HCT116 (cell line): Measurements from ENCODE around the gene MPZL2. TPM values are rescaled to one million over a fixed set of nuclear protein-coding genes. Genes with fewer than 3 reads are reported as not detected.

Experiments
- ATAC-seq: fragments of 200-7000 bp; cut with Tn5 transposase; 2 replicates; pipeline ENCODE4 v1.9.1; 2020; ENCODE audit warnings: mild to moderate bottlenecking, moderate library complexity
- BruUV-seq: library from RNA; stranded (reverse); fragments of 400-500 nt; replicated peaks from 2 replicates; lab custom pipeline; 2021; lab: Mats Ljungman, UMichigan
- CTCF ChIA-PET: fragments of 300-600 bp; sonication (Branson Sonifier 250); formaldehyde crosslinking; loops from one replicate; lab custom pipeline; 2021; ENCODE audit warnings: antibody characterized with exemption; lab: Charles Lee
- POLR2A ChIA-PET: fragments of 300-600, 350-600 bp; sonication (Branson Sonifier 250); formaldehyde crosslinking; loops from one replicate; lab custom pipeline; 2021; ENCODE audit warnings: antibody characterized with exemption; lab: Charles Lee
- RAD21 ChIA-PET, 2 experiments: fragments of 300-600 bp; sonication (Branson Sonifier 250); formaldehyde crosslinking; loops; one replicate each; lab custom pipeline; 2023; ENCODE audit warnings: low total read pairs in 2 of 2; ENCODE audit not compliant: uncharacterized antibody in 2 of 2, unreplicated experiment in 2 of 2, low non-redundant PET in 1 of 2; lab: Charles Lee
- DNase-seq: peaks from one replicate; pipeline ENCODE4 v3.0.0-alpha.2; 2010; ENCODE audit warnings: low read depth, low spot score
- H2AFZ ChIP-seq: fragments of 200-600 bp; shearing (Covaris generic), sonication (generic); 2 replicates; pipeline ENCODE4 v1.6.1; 2017; ENCODE audit warnings: low read depth, mixed run types, mixed read lengths, antibody characterized with exemption, low read length; ENCODE audit not compliant: poor library complexity, severe bottlenecking
- H3K27ac ChIP-seq: 2 replicates; pipeline ENCODE4 v1.5.1; 2012; ENCODE audit warnings: low read depth, low read length
- H3K27me3 ChIP-seq: fragments of 200-600 bp; sonication (generic); 2 replicates; pipeline ENCODE4 v1.6.1; 2016; ENCODE audit warnings: mixed run types, low read length, mixed read lengths; ENCODE audit not compliant: insufficient read depth
- H3K36me3 ChIP-seq, 2 experiments: fragments of 200-500 bp in 1 of 2; fragments of 200-600 bp in 1 of 2; sonication (Bioruptor generic) in 1 of 2; sonication (generic) in 1 of 2; 2 replicates each; pipeline versions ENCODE4 v1.5.1 to v1.6.1; 2014 to 2016; ENCODE audit warnings: low read length in 2 of 2, inconsistent platforms in 1 of 2, mixed read lengths in 1 of 2, mixed run types in 1 of 2; ENCODE audit not compliant: insufficient read depth in 2 of 2, control insufficient read depth in 1 of 2
- H3K4me1 ChIP-seq, 2 experiments: fragments of 200-600 bp in 1 of 2; sonication (generic) in 1 of 2; 2 replicates each; pipeline versions ENCODE4 v1.5.1 to v1.6.1; 2012 to 2017; ENCODE audit warnings: low read length in 2 of 2, inconsistent platforms in 1 of 2, mild to moderate bottlenecking in 1 of 2, mixed read lengths in 1 of 2, mixed run types in 1 of 2, moderate library complexity in 1 of 2; ENCODE audit not compliant: insufficient read depth in 2 of 2, control insufficient read depth in 1 of 2
- H3K4me2 ChIP-seq: fragments of 200-600 bp; sonication (generic); 2 replicates; pipeline ENCODE4 v1.6.1; 2017; ENCODE audit warnings: mixed run types, low read length, mixed read lengths
- H3K4me3 ChIP-seq, 2 experiments: fragments of 200-600 bp in 1 of 2; sonication (generic) in 1 of 2; replicated peaks in 1 of 2; 2 replicates each; pipeline ENCODE4 v1.5.1; 2011 to 2016; ENCODE audit warnings: low read length in 2 of 2, control low read depth in 1 of 2, low read depth in 1 of 2, mild to moderate bottlenecking in 1 of 2, mixed read lengths in 1 of 2, mixed run types in 1 of 2
- H3K79me2 ChIP-seq: fragments of 200-600 bp; sonication (generic); 2 replicates; pipeline ENCODE4 v1.6.1; 2017; ENCODE audit warnings: mild to moderate bottlenecking, mixed run types, low read length, moderate library complexity, mixed read lengths; ENCODE audit not compliant: insufficient read depth
- H3K9ac ChIP-seq: fragments of 200-600 bp; sonication (generic); 2 replicates; pipeline ENCODE4 v1.6.1; 2016; ENCODE audit warnings: low read length, mixed read lengths
- H3K9me2 ChIP-seq: fragments of 200-600 bp; sonication (generic), shearing (Covaris generic); 2 replicates; pipeline ENCODE4 v1.6.1; 2017; ENCODE audit warnings: mixed run types, mild to moderate bottlenecking, moderate library complexity; ENCODE audit not compliant: insufficient read depth
- H3K9me3 ChIP-seq, 2 experiments: fragments of 200-500 bp in 1 of 2; fragments of 200-600 bp in 1 of 2; sonication (Bioruptor generic) in 1 of 2; sonication (generic) in 1 of 2; 2 replicates each; pipeline ENCODE4 v1.6.1; 2014 to 2017; ENCODE audit warnings: low read length in 2 of 2, mixed read lengths in 2 of 2, inconsistent platforms in 1 of 2, low read depth in 1 of 2, mild to moderate bottlenecking in 1 of 2, mixed run types in 1 of 2, moderate library complexity in 1 of 2; ENCODE audit not compliant: control insufficient read depth in 1 of 2, insufficient read depth in 1 of 2
- H4K20me1 ChIP-seq: fragments of 200-600 bp; sonication (generic), shearing (Covaris generic); 2 replicates; pipeline ENCODE4 v1.6.1; 2017; ENCODE audit warnings: mixed run types, mild to moderate bottlenecking, moderate library complexity; ENCODE audit not compliant: insufficient read depth
- CBX3 ChIP-seq: IDR thresholded peaks from 2 replicates; pipeline ENCODE4 v1.6.1; 2012; ENCODE audit warnings: low read depth
- CEBPB ChIP-seq: IDR thresholded peaks from 2 replicates; pipeline ENCODE4 v1.6.1; 2012; ENCODE audit warnings: low read depth
- CTCF ChIP-seq, 3 experiments: fragments of 200-600 bp in 1 of 3; sonication (generic) in 1 of 3; IDR thresholded peaks in 2 of 3; conservative IDR thresholded peaks in 1 of 3; 2 replicates each; pipeline ENCODE4 v1.5.1; 2012 to 2017; ENCODE audit warnings: low read depth in 2 of 3, low read length in 2 of 3, antibody characterized with exemption in 1 of 3, borderline replicate concordance in 1 of 3, control low read depth in 1 of 3, mild to moderate bottlenecking in 1 of 3, mixed read lengths in 1 of 3, mixed run types in 1 of 3, moderate library complexity in 1 of 3; ENCODE audit not compliant: insufficient read depth in 1 of 3
- EGR1 ChIP-seq: IDR thresholded peaks from 2 replicates; pipeline ENCODE4 v1.6.1; 2012; ENCODE audit warnings: low read depth
- ELF1 ChIP-seq: IDR thresholded peaks from 2 replicates; pipeline ENCODE4 v1.6.1; 2012; ENCODE audit warnings: low read depth, borderline replicate concordance
- EZH2 ChIP-seq: fragments of 200-600 bp; sonication (generic); IDR thresholded peaks from 2 replicates; pipeline ENCODE4 v1.6.1; 2017; ENCODE audit warnings: antibody characterized with exemption, mixed run types
- FOSL1 ChIP-seq: IDR thresholded peaks from 2 replicates; pipeline ENCODE4 v1.6.1; 2012; ENCODE audit warnings: low read depth
- JUND ChIP-seq: IDR thresholded peaks from 2 replicates; pipeline ENCODE4 v1.6.1; 2012
- POLR2A ChIP-seq: IDR thresholded peaks from 2 replicates; pipeline ENCODE4 v1.7.0; 2011; ENCODE audit warnings: borderline replicate concordance; ENCODE audit not compliant: insufficient read depth, insufficient read length; ENCODE audit errors: extremely low read depth
- POLR2AphosphoS5 ChIP-seq: IDR thresholded peaks from 2 replicates; pipeline ENCODE4 v1.6.1; 2011; ENCODE audit warnings: mild to moderate bottlenecking, low read depth, low read length, moderate library complexity
- SIN3A ChIP-seq: IDR thresholded peaks from 2 replicates; pipeline ENCODE4 v1.6.1; 2012; ENCODE audit warnings: low read depth
- TCF7L2 ChIP-seq: IDR thresholded peaks from 2 replicates; pipeline ENCODE4 v1.7.0; 2011; ENCODE audit warnings: borderline replicate concordance, inconsistent platforms; ENCODE audit not compliant: insufficient read depth, insufficient read length; ENCODE audit errors: extremely low read depth
- YY1 ChIP-seq: IDR thresholded peaks from 2 replicates; pipeline ENCODE4 v1.6.1; 2011; ENCODE audit warnings: low read length, low read depth, moderate library complexity, mild to moderate bottlenecking; ENCODE audit not compliant: insufficient replicate concordance; ENCODE audit errors: extremely low read depth
- ZNF274 ChIP-seq: fragments of 200-500 bp; sonication (Bioruptor generic); IDR thresholded peaks from 2 replicates; pipeline ENCODE4 v1.6.1; 2014; ENCODE audit warnings: mild to moderate bottlenecking, low read depth, low read length, inconsistent platforms
- intact Hi-C: fragments of 100-400 bp; cut with micrococcal nuclease; formaldehyde crosslinking; loops from 2 replicates; pipeline ENCODE4 v1.10.0; 2022
- total RNA-seq: library from RNA; stranded (reverse); gene quantifications from one replicate; pipeline ENCODE4 v1.2.1, GENCODE V29; 2021; ENCODE audit not compliant: unreplicated experiment
- TF ChIP-seq, protein P1 (sequence below): IDR thresholded peaks from 2 replicates; pipeline ENCODE4 v1.6.1; 2012

MPZL2 gene
- total RNA-seq, 1 experiment from 2014 or later, result 16.8 TPM

GRCh38 chr11:118216621-118217481 lies 47.2 kb downstream of the MPZL2 start:
- no peaks in the 10 kb centered on the region for H3K36me3 ChIP-seq
- no peak overlapping the region for H3K4me2 ChIP-seq
- no peaks in the 10 kb centered on the region for H4K20me1 ChIP-seq
- ChIA-PET CTCF (interaction anchor here (1.8 kb wide), 1 partner anchor 18 kb away, joined by 7 read pairs; no protein-coding TSS in a partner anchor), RAD21 (no interaction called here), POLR2A (no interaction called here)
- H3K79me2 ChIP-seq, result no peaks in the 10 kb centered on the region
- no peak overlapping the region for H3K9ac ChIP-seq
- TF ChIP-seq FOSL1, result no peak
- no peak for TF ChIP-seq POLR2AphosphoS5
- no peak for TF ChIP-seq SIN3A
- no peak for TF ChIP-seq YY1
- TF ChIP-seq CTCF (IDR thresholded peaks at IDR 0.05 in 2 of 3, conservative IDR thresholded peaks at IDR 0.05 in 1 of 3; ENCODE audit: borderline replicate concordance in 1 of 3, insufficient read depth in 1 of 3, low read depth in 2 of 3, low read length in 2 of 3), result no peak
- TF ChIP-seq CBX3, result no peak
- no peak for TF ChIP-seq ZNF274
- no peak for TF ChIP-seq TCF7L2
- TF ChIP-seq EZH2, result no peak
- no peak for TF ChIP-seq POLR2A
- TF ChIP-seq JUND, result no peak
- TF ChIP-seq ELF1, result no peak
- TF ChIP-seq EGR1, result no peak
- TF ChIP-seq, protein P1, sequence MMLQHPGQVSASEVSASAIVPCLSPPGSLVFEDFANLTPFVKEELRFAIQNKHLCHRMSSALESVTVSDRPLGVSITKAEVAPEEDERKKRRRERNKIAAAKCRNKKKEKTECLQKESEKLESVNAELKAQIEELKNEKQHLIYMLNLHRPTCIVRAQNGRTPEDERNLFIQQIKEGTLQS, result no peak
- TF ChIP-seq CEBPB, result no peak
- no peaks in the 10 kb centered on the region for H3K9me3 ChIP-seq
- no peaks in the 10 kb centered on the region for H3K4me1 ChIP-seq
- H2AFZ ChIP-seq, result no peak overlapping the region
- intact Hi-C loops, result no loop called here
- H3K27ac ChIP-seq, result no peak overlapping the region
- no peaks in the 10 kb centered on the region for H3K9me2 ChIP-seq
- DNase-seq (no peak), ATAC-seq (no peak)
- H3K27me3 ChIP-seq, result peaks cover 16% of the 10 kb centered on the region; the same call in 1 of the 2 replicates
- no TSS peak for BruUV-seq
- H3K4me3 ChIP-seq, result no peak overlapping the region
